C4-2B (cell line): ENCODE data around the gene PRODH.
"Not testable (repeated sequence)": the region's sequence is repeated elsewhere in the genome, so short reads cannot be mapped to it uniquely, and the experiment has no call there.

Experiments
- H3K27ac ChIP-seq: fragments of 450-650 bp; 2 replicates; pipeline ENCODE4 v1.5.1; 2017
- CTCF ChIP-seq: fragments of 450-650 bp; conservative IDR thresholded peaks from 2 replicates; pipeline ENCODE4 v1.5.1; 2017; ENCODE audit warnings: mild to moderate bottlenecking
- ZFX ChIP-seq: fragments of 450-650 bp; IDR thresholded peaks from 2 replicates; pipeline ENCODE4 v1.6.1; 2017

PRODH gene

GRCh38 chr22:18962308-18962635 is 26.2 kb upstream of the PRODH start:
- H3K27ac ChIP-seq, result no peak overlapping the region
- TF ChIP-seq CTCF (no peak), ZFX (no peak)

DNA sequence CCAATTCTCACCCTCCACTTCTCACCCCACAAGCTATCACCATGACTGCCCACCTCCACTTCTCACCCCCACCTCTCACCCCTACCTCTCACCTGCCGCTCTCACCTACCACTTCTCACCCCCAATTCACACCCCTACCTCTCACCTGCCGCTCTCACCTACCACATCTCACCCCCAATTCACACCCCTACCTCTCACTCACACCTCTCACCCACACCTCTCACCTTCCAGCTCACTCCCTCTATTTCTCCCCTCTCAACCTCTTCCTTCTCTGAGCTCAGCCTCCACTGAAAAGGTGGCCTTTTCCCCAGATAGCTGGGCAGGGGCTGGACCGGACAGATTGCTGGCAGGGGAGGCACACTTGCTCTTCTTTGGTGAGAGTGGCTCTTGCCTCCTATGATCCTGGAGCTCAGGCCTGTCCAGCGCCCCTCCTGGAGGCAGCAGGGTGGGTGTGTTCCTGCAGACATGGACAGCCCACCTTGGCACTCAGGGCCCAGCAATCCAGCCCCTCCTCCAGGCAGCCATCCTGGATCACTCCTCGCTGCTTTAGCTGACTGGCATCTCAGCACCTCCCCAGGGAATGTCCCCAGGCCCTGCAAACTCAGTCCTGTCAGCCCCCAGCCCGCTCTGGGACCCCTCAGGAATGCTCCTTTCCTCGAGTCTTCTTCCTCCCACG is 25.7 kb upstream of the PRODH start:
- not testable (repeated sequence) for H3K27ac ChIP-seq

DNA sequence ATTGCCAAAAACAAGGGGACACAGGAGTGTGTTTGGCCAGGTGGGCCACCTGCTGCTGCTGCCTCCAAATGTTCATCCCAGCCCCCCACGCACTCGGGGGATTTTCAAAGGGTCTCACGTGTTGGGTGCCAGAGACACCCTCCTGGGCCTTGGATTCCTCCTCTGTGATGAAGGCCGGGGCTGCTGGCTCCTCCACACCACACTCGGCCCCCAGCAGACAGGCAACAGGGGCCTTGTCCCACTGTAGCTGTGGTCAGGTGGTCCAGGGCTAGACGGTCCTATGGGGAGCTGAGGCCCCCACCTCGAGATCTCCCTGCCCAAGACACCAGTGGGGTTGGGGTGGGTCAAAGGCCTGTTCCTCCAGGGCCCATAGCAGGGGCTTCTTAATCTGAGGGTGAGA is 25.1 kb upstream of the PRODH start:
- not testable (repeated sequence) for H3K27ac ChIP-seq

DNA sequence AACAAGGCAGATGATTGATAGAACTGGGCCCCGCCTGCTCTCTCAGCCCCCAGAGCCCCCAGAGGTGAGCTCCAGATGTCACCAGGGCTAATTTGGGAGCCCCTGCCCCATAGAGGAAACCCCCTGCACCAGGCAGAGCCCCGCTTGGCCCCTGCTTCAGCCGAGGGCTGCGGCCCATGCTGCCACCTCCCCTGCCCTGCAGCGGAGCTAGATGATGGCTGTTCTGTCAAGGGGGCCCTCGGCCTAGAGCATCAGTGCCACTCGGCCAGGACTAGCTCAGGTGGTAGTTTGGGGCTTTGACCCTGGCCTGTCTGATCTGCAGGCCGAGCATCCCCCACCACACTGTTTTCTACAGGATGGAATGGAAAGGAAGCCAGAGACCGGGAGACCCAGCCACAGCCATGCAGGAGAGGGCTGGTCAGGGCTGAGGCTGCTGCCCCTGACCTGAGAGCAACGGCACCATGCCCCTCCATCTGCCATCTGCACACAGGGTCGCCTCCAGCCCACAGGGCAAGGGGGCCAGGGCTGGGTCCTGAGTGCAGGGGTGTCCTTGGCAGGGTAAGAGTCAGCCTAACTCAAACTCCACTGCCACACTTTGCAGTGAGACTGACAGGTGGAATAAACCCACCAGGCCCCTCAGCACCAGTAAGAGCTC is 24.2 kb upstream of the PRODH start:
- H3K27ac ChIP-seq, result not testable (repeated sequence)

DNA sequence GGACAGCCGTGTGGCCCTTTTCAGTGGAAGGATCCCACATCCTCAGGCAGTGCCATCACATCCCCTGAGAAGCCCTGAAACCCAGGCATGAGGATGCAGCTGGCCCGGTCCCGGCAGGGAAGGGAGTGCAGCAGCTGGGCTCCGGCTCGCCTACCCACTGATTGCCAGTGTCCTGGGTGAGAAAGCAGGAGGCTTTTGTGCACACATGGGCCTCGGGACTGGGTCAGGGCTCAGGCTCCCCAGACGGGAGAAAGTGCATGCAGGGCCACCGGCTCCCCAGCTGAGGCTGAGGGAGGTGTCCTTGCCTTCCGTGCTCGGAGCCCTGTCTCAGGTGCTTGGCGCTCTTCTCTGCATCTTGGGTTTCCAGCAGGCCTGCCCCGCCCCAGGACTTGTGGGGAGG is 23.6 kb upstream of the PRODH start:
- not testable (repeated sequence) for H3K27ac ChIP-seq

GRCh38 chr22:18959266-18959665 is 23.2 kb upstream of the PRODH start:
- not testable (repeated sequence) for H3K27ac ChIP-seq

- H3K27ac ChIP-seq, result not testable (repeated sequence)
Observed at GRCh38 chr22:18958738-18959137, 22.6 kb upstream of the PRODH start.

DNA sequence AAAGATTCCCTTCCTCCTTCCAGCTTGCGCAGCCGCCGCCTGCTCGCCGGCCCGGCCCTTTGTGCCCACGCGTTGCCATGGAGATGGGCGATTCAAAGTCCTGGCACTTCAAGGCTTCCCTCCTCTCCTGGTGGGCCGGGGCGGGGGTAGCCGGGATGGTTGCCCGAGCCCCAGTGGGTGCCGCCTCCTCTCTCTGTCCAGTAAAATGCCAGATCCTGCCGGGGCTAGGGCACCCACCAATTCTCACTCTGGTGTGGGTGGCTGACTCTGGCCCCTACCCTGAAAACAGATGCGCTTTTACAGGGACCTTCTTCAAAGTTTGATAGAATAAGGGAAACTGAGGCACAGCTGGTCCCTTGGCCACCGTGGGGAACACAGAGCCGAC is 22.2 kb upstream of the PRODH start:
- not testable (repeated sequence) for H3K27ac ChIP-seq

- H3K27ac ChIP-seq, result not testable (repeated sequence)
Observed at GRCh38 chr22:18957621-18958320, 21.7 kb upstream of the PRODH start.

DNA sequence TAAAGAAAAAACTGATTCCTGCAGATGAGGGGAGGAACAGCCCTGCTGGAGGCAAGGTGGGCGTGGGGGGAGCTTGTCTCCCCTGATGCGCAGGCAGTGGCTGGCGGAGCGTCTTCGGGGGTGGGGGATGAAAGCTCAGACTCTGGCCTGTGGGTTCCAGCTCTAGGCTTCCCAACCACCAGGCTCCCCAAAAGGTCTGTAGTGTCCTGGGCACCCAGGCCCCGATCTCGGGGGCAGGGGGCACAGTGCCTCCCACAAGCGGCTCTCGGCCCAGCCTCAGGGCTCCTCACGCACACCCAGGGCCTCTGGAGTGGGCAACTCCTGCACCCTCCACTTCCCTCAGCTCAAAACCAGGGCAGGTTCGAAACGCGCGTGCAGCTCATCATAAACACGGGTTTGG is 20.9 kb upstream of the PRODH start:
- not testable (repeated sequence) for H3K27ac ChIP-seq

DNA sequence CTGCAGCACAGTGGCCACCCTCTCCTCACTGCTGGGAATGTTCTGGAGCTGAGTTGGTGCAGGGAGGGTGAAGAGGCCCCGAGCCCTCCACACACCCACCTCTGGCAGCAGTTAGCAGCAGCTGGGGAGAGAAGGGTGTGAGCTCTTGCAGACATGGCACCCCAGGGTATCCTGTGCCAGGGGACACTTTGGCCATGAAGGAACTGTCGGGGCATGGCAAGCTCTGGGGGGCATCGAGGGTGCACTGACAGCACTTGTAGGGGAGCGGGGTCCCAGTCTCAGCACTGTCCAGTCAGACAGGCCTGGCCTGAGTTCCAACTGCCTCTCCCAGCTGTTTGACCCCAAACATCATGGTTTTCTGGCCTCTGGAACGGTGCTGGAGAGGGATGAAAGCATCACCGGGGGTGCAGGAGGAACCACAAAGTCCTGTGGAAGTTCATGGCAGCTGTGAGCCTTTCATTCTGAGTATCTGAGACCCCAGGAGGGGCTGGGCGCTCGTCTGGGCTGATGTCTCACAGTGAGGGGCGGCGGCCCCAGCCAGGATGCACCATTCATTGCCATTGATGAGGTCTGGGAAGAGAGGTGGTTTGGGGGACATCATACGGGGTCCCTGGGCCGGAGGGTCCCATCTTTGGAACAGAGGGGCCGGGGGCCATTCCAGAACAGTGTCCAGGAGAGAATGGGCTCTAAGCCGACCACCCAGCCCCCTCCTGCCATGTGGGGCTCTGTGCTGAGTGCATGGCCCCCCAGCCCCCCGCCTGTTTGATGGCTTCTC is 20.2 kb upstream of the PRODH start:
- not testable (repeated sequence) for H3K27ac ChIP-seq

- no peak overlapping the region for H3K27ac ChIP-seq
- no peak for TF ChIP-seq CTCF
- no peak for TF ChIP-seq ZFX
Observed at GRCh38 chr22:18955696-18956095, 19.6 kb upstream of the PRODH start.

DNA sequence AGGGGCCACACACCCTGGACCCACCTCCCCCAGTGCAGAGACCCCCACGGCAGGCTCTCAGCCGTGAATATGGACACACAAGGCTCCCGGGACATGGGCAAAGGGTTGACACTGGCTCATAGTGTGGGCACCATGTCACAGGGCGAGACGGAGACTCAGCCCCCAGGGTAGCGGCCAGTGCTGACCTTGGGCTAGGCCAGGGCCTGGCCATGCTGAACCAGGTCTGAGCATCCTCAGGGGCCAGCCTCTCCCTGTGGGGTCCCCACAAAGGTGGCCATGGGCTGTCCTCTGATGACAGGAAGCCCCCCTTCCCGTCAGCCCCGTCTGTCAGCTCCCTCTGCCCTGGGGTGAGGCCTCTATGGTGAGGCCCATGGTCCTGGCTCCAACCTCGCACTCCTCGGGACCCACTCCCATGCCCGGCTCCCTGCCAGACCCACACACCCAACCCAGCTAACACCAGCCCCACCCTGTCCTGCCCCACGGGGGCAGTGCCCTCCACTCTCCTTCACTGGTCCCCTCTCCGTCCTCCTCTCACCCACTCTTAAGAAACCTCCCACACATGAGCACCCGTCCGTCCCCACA is 19.0 kb upstream of the PRODH start:
- H3K27ac ChIP-seq, result no peak overlapping the region
- no peak for TF ChIP-seq CTCF
- TF ChIP-seq ZFX, result no peak
